Skeletal muscle satellite cell (primary cell): Measurements from ENCODE around the gene PLIN4.

Source experiments
- H3K27me3 ChIP-seq: 2 replicates; pipeline ENCODE4 v1.7.0; 2013; ENCODE audit warnings: low read length; ENCODE audit not compliant: control insufficient read depth, insufficient read depth
- H3K36me3 ChIP-seq: 2 replicates; pipeline ENCODE4 v1.7.0; 2013; ENCODE audit warnings: mild to moderate bottlenecking, control low read depth, low read length; ENCODE audit not compliant: insufficient read depth
- H3K4me1 ChIP-seq: 2 replicates; pipeline ENCODE4 v1.7.0; 2013; ENCODE audit warnings: low read length; ENCODE audit not compliant: control insufficient read depth, insufficient read depth
- H3K4me2 ChIP-seq: 2 replicates; pipeline ENCODE4 v1.7.0; 2013; ENCODE audit warnings: mild to moderate bottlenecking, low read length
- H3K4me3 ChIP-seq: 2 replicates; pipeline ENCODE4 v1.7.0; 2013; ENCODE audit warnings: low read length
- H3K9ac ChIP-seq: 2 replicates; pipeline ENCODE4 v1.7.0; 2013; ENCODE audit warnings: mild to moderate bottlenecking, low read depth, low read length, moderate library complexity
- H3K9me3 ChIP-seq: replicated peaks from 2 replicates; pipeline ENCODE4 v1.7.0; 2013; ENCODE audit warnings: mild to moderate bottlenecking, control low read depth, low read length

Gene PLIN4

GRCh38 chr19:4521170-4521887, 3.0 kb upstream of the PLIN4 start:
- Histone ChIP-seq H3K36me3 (no peaks in the 10 kb centered on the region), H3K27me3 (peaks cover 47% of the 10 kb centered on the region), H3K4me3 (no peak overlapping the region), H3K9ac (no peak overlapping the region), H3K9me3 (no peaks in the 10 kb centered on the region), H3K4me2 (no peak overlapping the region), H3K4me1 (peaks cover 15% of the 10 kb centered on the region)

- H3K4me3 ChIP-seq: no peak overlapping the region
- H3K4me1 ChIP-seq: peaks cover 15% of the 10 kb centered on the region
- peaks cover 56% of the 10 kb centered on the region for H3K27me3 ChIP-seq
- no peak overlapping the region for H3K9ac ChIP-seq
- no peaks in the 10 kb centered on the region for H3K36me3 ChIP-seq
- no peak overlapping the region for H3K4me2 ChIP-seq
- H3K9me3 ChIP-seq: no peaks in the 10 kb centered on the region
These were observed 1.4 kb upstream of the PLIN4 start for GRCh38 chr19:4519521-4520277.

- H3K9ac ChIP-seq: no peak overlapping the region
- H3K4me1 ChIP-seq: peaks cover 15% of the 10 kb centered on the region
- H3K36me3 ChIP-seq: no peaks in the 10 kb centered on the region
- no peak overlapping the region for H3K4me3 ChIP-seq
- peaks cover 56% of the 10 kb centered on the region for H3K27me3 ChIP-seq
- H3K4me2 ChIP-seq: no peak overlapping the region
- H3K9me3 ChIP-seq: no peaks in the 10 kb centered on the region
These were observed 848 bp upstream of the PLIN4 start for GRCh38 chr19:4519172-4519496.

GRCh38 chr19:4517451-4518057, 732 bp downstream of the PLIN4 start:
- H3K4me1 ChIP-seq: peaks cover 15% of the 10 kb centered on the region
- H3K27me3 ChIP-seq: peaks cover 56% of the 10 kb centered on the region
- H3K36me3 ChIP-seq: no peaks in the 10 kb centered on the region
- H3K9me3 ChIP-seq: no peaks in the 10 kb centered on the region
- H3K4me2 ChIP-seq: no peak overlapping the region
- H3K9ac ChIP-seq: no peak overlapping the region
- no peak overlapping the region for H3K4me3 ChIP-seq

- Histone ChIP-seq H3K4me2 (no peak overlapping the region), H3K27me3 (peaks cover 51% of the 10 kb centered on the region), H3K9me3 (no peaks in the 10 kb centered on the region), H3K4me3 (no peak overlapping the region), H3K36me3 (no peaks in the 10 kb centered on the region), H3K9ac (no peak overlapping the region), H3K4me1 (peaks cover 15% of the 10 kb centered on the region)
These were observed 1.4 kb downstream of the PLIN4 start for GRCh38 chr19:4516939-4517300.

- Histone ChIP-seq H3K27me3 (peaks cover 46% of the 10 kb centered on the region), H3K4me3 (no peak overlapping the region), H3K4me1 (peaks cover 15% of the 10 kb centered on the region), H3K9ac (no peak overlapping the region), H3K9me3 (no peaks in the 10 kb centered on the region), H3K4me2 (no peak overlapping the region), H3K36me3 (no peaks in the 10 kb centered on the region)
These were observed 1.9 kb downstream of the PLIN4 start for GRCh38 chr19:4516199-4516938.

GRCh38 chr19:4515732-4516131, 2.6 kb downstream of the PLIN4 start:
- no peak overlapping the region for H3K9ac ChIP-seq
- H3K36me3 ChIP-seq: no peaks in the 10 kb centered on the region
- peaks cover 15% of the 10 kb centered on the region for H3K4me1 ChIP-seq

GRCh38 chr19:4513248-4513647, 5.0 kb downstream of the PLIN4 start:
- H3K4me2 ChIP-seq: no peak overlapping the region
- H3K4me3 ChIP-seq: no peak overlapping the region
- H3K27me3 ChIP-seq: peaks cover 28% of the 10 kb centered on the region
- no peak overlapping the region for H3K9ac ChIP-seq
- no peaks in the 10 kb centered on the region for H3K36me3 ChIP-seq
- H3K9me3 ChIP-seq: no peaks in the 10 kb centered on the region
- peaks cover 9% of the 10 kb centered on the region for H3K4me1 ChIP-seq

More at GRCh38 chr19:4515732-4516131, 2.6 kb downstream of the PLIN4 start:
- Histone ChIP-seq H3K4me2 (no peak overlapping the region), H3K27me3 (peaks cover 42% of the 10 kb centered on the region), H3K4me3 (no peak overlapping the region), H3K9me3 (no peaks in the 10 kb centered on the region)

GRCh38 chr19:4512070-4512469, 6.2 kb downstream of the PLIN4 start:
- Histone ChIP-seq H3K4me3 (no peak overlapping the region), H3K4me2 (no peak overlapping the region), H3K27me3 (peaks cover 16% of the 10 kb centered on the region), H3K4me1 (peaks cover 5% of the 10 kb centered on the region), H3K36me3 (no peaks in the 10 kb centered on the region), H3K9ac (no peak overlapping the region), H3K9me3 (no peaks in the 10 kb centered on the region)

GRCh38 chr19:4511300-4512054, 6.8 kb downstream of the PLIN4 start:
- Histone ChIP-seq H3K36me3 (peaks cover 4% of the 10 kb centered on the region), H3K9me3 (no peaks in the 10 kb centered on the region), H3K27me3 (peaks cover 10% of the 10 kb centered on the region), H3K9ac (no peak overlapping the region), H3K4me3 (no peak overlapping the region), H3K4me2 (no peak overlapping the region), H3K4me1 (peaks cover 7% of the 10 kb centered on the region)
